Smooth muscle cell (in vitro differentiated cells): ENCODE data around the gene IGSF3. TPM values are rescaled to one million over a fixed set of nuclear protein-coding genes. Genes with fewer than 3 reads are reported as not detected.
"Not testable (repeated sequence)": the region's sequence is repeated elsewhere in the genome, so short reads cannot be mapped to it uniquely, and the experiment has no call there.

ENCODE experiments used
- DNase-seq: peaks from one replicate; lab custom pipeline; 2025; ENCODE audit not compliant: unreplicated experiment; lab: John Stamatoyannopoulos, UW
- H2AFZ ChIP-seq: fragments of 200-600 bp; sonication (generic); 2 replicates; pipeline ENCODE4 v1.6.0; 2016; ENCODE audit warnings: antibody characterized with exemption, low read depth, mild to moderate bottlenecking
- H3F3A ChIP-seq: fragments of 200-600 bp; sonication (generic); 2 replicates; pipeline ENCODE4 v1.6.0; 2017; ENCODE audit warnings: antibody characterized with exemption, low read depth
- H3K27ac ChIP-seq: fragments of 200-600 bp; sonication (generic); 2 replicates; pipeline ENCODE4 v1.5.1; 2016; ENCODE audit warnings: low read depth, mild to moderate bottlenecking
- H3K27me3 ChIP-seq: fragments of 200-600 bp; sonication (generic); 2 replicates; pipeline ENCODE4 v1.6.1; 2016; ENCODE audit warnings: low read depth, mild to moderate bottlenecking
- H3K36me3 ChIP-seq: fragments of 200-600 bp; sonication (generic); 2 replicates; pipeline ENCODE4 v1.5.1; 2016; ENCODE audit warnings: low read depth
- H3K4me1 ChIP-seq: fragments of 200-600 bp; sonication (generic); 2 replicates; pipeline ENCODE4 v1.5.1; 2016; ENCODE audit warnings: low read depth
- H3K4me2 ChIP-seq: fragments of 200-600 bp; sonication (generic); 2 replicates; pipeline ENCODE4 v1.6.0; 2016; ENCODE audit warnings: mild to moderate bottlenecking
- H3K4me3 ChIP-seq: fragments of 200-600 bp; sonication (generic); 2 replicates; pipeline ENCODE4 v1.5.1; 2016; ENCODE audit warnings: mild to moderate bottlenecking
- H3K79me2 ChIP-seq: fragments of 200-600 bp; sonication (generic); 2 replicates; pipeline ENCODE4 v1.6.0; 2016; ENCODE audit warnings: low read depth, mild to moderate bottlenecking
- H3K9ac ChIP-seq: fragments of 200-600 bp; sonication (generic); 2 replicates; pipeline ENCODE4 v1.6.0; 2016; ENCODE audit warnings: low read depth
- H3K9me3 ChIP-seq: fragments of 200-600 bp; sonication (generic); replicated peaks from 2 replicates; pipeline ENCODE4 v1.5.1; 2016; ENCODE audit warnings: low read depth
- H4K20me1 ChIP-seq: fragments of 200-600 bp; sonication (generic); 2 replicates; pipeline ENCODE4 v1.6.0; 2016; ENCODE audit warnings: low read depth
- WGBS: methylation state at CpG from one replicate; pipeline ENCODE4 v1.1.7; 2016; ENCODE audit warnings: low lambda C conversion rate; 5-methylcytosine and 5-hydroxymethylcytosine counted together
- polyA plus RNA-seq: library from polyadenylated mRNA; unstranded; fragments of >200 nt; fragmentation: Nextera tagmentation; extraction: Ambion mirVana; gene quantifications from 2 replicates; pipeline ENCODE4 v1.2.1, GENCODE V29; 2016
- total RNA-seq: library from RNA; depleted of rRNA; stranded (reverse); fragments of >200 nt; gene quantifications from 2 replicates; pipeline ENCODE4 v1.2.3, GENCODE V29; 2014
- TF ChIP-seq, protein P1 (sequence below): fragments of 200-600 bp; sonication (generic); IDR thresholded peaks from 2 replicates; pipeline ENCODE4 v1.5.1; 2017; ENCODE audit warnings: borderline replicate concordance, mild to moderate bottlenecking, antibody characterized with exemption; ENCODE audit not compliant: insufficient read depth, poor library complexity, severe bottlenecking

The IGSF3 gene
- total and polyA plus RNA-seq, 2 experiments from 2014 or later: 11.9 to 28.4 TPM

- not testable (repeated sequence) for H4K20me1 ChIP-seq, H3K27ac ChIP-seq, H3K9me3 ChIP-seq, H3K4me3 ChIP-seq, H3K79me2 ChIP-seq, H3K4me2 ChIP-seq, H3K36me3 ChIP-seq, DNase-seq, H3K9ac ChIP-seq, H2AFZ ChIP-seq, H3K27me3 ChIP-seq, H3K4me1 ChIP-seq, H3F3A ChIP-seq
- WGBS: 78% methylated on average over 4 of the region's 4 CpGs
- TF ChIP-seq, protein P1, sequence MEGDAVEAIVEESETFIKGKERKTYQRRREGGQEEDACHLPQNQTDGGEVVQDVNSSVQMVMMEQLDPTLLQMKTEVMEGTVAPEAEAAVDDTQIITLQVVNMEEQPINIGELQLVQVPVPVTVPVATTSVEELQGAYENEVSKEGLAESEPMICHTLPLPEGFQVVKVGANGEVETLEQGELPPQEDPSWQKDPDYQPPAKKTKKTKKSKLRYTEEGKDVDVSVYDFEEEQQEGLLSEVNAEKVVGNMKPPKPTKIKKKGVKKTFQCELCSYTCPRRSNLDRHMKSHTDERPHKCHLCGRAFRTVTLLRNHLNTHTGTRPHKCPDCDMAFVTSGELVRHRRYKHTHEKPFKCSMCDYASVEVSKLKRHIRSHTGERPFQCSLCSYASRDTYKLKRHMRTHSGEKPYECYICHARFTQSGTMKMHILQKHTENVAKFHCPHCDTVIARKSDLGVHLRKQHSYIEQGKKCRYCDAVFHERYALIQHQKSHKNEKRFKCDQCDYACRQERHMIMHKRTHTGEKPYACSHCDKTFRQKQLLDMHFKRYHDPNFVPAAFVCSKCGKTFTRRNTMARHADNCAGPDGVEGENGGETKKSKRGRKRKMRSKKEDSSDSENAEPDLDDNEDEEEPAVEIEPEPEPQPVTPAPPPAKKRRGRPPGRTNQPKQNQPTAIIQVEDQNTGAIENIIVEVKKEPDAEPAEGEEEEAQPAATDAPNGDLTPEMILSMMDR: peak; percentile 13
These were observed 72.3 kb downstream of the IGSF3 start for GRCh38 chr1:116595065-116595840.

DNA sequence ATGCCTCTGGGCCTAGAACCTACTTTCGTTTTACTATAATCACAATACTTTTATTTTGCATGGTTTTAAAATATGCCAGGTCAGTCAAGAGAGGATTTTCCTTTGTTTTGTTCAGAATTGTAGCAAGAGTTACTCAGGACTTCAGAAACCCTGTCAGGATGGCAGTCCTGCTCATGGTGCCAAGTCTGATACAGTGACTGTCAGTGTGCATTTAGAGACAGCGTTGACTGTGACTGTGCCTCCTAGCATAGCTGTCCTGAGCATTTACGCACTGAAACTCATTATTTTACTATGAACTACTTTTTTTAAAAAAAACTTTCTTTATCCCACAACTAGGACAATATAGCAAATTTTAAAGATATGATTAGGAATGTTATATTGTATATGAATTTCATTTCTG is 73.6 kb downstream of the IGSF3 start:
- not testable (repeated sequence) for H3K9ac ChIP-seq, H3K79me2 ChIP-seq, DNase-seq, H3K27me3 ChIP-seq, H3K4me2 ChIP-seq, H3K9me3 ChIP-seq, H2AFZ ChIP-seq, H3K27ac ChIP-seq, H3K4me3 ChIP-seq, H3K4me1 ChIP-seq, H4K20me1 ChIP-seq, H3K36me3 ChIP-seq, H3F3A ChIP-seq
- 99% methylated on average over 3 of the region's 3 CpGs for WGBS

DNA sequence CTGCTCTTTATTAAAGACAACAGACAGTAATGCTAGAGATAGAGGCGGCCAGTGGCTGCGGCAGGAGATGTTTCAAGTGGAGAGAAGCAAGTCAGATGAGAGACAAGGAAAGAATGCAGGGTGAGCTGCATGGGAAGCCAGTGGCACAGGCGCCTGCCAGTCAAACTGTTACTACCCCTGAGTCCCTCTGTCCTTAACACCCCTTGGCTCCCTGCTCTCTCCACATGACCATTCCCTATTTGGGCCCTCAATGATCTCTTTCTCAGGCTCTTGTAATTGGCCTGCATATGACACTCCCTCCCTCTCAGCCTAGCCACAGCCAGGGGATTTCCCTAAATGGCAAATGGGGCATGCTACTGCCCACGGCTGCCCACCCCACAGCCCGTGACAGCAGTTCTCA is 74.1 kb downstream of the IGSF3 start:
- not testable (repeated sequence) for H3F3A ChIP-seq, H3K36me3 ChIP-seq, H3K4me1 ChIP-seq, DNase-seq, H3K9me3 ChIP-seq, H3K27ac ChIP-seq, H4K20me1 ChIP-seq, H3K27me3 ChIP-seq, H3K4me3 ChIP-seq, H3K9ac ChIP-seq, H2AFZ ChIP-seq, H3K79me2 ChIP-seq, H3K4me2 ChIP-seq
- 96% methylated on average over 5 of the region's 5 CpGs for WGBS

DNA sequence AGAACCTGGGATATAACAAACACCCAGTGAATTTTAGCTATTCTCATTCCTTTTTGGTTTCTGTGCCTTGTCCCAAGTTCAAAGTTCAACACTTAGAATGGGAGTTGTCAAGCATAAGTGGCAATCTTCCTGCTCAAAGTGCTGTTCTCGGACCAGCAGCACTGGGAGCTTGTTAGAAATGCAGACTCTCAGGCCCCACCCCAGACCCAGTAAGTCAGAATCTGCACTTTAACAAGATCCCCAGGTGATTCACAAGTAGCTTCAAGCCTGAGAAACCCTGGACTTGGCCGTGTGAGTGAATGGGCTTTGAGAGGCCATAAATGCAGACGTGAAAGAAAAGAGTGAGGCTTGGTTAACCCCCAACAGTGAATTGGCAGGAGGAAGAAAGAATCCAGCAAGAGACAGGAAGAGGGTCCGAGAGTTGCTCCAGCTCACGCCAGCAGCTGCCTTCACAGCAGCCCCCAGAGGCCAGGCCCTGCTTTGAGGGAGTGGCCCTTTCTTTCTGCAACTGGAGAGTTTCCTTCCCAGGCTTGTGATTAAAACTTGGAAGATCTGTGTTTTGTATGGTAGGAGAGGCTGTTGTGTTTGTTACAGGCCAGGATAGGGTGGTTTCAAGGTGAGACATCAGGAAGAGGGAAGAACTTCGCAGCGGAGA is 75.5 kb downstream of the IGSF3 start:
- 82% methylated on average over 6 of the region's 7 CpGs for WGBS
- not testable (repeated sequence) for DNase-seq

GRCh38 chr1:116591006-116591950 is 76.3 kb downstream of the IGSF3 start:
- not testable (repeated sequence) for H3K4me2 ChIP-seq

More for the DNA sequence above, 75.5 kb downstream of the IGSF3 start:
- not testable (repeated sequence) for H3K4me2 ChIP-seq, H3F3A ChIP-seq, H3K9ac ChIP-seq, H3K4me3 ChIP-seq, H3K4me1 ChIP-seq, H3K27me3 ChIP-seq, H4K20me1 ChIP-seq, H3K36me3 ChIP-seq, H3K27ac ChIP-seq, H2AFZ ChIP-seq, H3K9me3 ChIP-seq, H3K79me2 ChIP-seq

GRCh38 chr1:116590359-116591005 is 77.1 kb downstream of the IGSF3 start:
- not testable (repeated sequence) for H3K36me3 ChIP-seq, H3K4me2 ChIP-seq, H4K20me1 ChIP-seq, H3F3A ChIP-seq, DNase-seq, H3K4me1 ChIP-seq, H2AFZ ChIP-seq, H3K79me2 ChIP-seq, H3K9ac ChIP-seq, H3K27ac ChIP-seq, H3K27me3 ChIP-seq, H3K9me3 ChIP-seq, H3K4me3 ChIP-seq
- WGBS: 92% methylated on average over 6 of the region's 6 CpGs

More at GRCh38 chr1:116591006-116591950, 76.3 kb downstream of the IGSF3 start:
- H4K20me1 ChIP-seq, H3K4me3 ChIP-seq, H2AFZ ChIP-seq, H3F3A ChIP-seq, H3K79me2 ChIP-seq, DNase-seq, H3K9me3 ChIP-seq, H3K27ac ChIP-seq, H3K27me3 ChIP-seq, H3K4me1 ChIP-seq, H3K36me3 ChIP-seq, H3K9ac ChIP-seq: not testable (repeated sequence)
- 85% methylated on average over 8 of the region's 10 CpGs for WGBS

GRCh38 chr1:116589101-116589735 is 78.3 kb downstream of the IGSF3 start:
- H3K9me3 ChIP-seq, H3K27me3 ChIP-seq, DNase-seq, H3K27ac ChIP-seq, H3K4me1 ChIP-seq, H3K9ac ChIP-seq, H3K4me2 ChIP-seq, H4K20me1 ChIP-seq, H2AFZ ChIP-seq, H3K79me2 ChIP-seq, H3K4me3 ChIP-seq, H3K36me3 ChIP-seq, H3F3A ChIP-seq: not testable (repeated sequence)
- WGBS: 69% methylated on average over 9 of the region's 9 CpGs
